Measurements from ENCODE around the gene KAZN.

DNA sequence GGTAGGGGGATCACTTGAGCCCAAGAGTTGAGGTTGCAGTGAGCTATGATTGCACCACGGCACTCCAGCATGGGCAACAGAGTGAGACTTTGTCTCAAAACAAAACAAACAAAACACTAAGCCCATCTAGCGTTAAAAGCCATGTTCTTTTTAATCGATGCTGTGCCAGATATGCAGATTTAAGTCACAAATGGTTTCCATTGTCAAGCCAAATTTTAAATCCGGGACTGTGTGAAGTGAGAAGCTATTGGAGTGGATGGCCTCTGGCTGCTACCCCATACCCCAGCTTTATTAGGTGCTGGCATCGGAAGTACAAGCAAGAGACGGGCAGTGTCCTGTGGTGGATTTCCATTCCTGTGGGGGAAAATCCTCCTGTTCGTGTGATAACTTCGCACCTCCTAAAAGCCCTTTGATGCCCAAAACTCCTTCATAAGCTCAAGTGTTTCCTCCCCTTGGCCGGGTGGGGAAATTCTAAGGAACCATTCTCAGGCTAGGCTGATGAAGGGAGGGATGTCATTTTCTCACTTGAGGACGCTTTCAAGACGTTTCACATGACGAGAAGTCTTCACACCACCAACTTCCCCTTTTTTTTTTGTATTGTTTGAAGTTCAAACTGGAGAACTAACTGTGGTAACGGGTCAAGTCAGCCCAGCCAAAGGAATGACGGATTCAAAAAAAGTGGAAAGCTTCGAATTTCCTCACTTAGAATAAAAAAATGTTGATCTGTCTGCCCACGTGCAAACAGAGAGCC, 140.8 kb downstream of the KAZN start:
- TF ChIP-seq, protein P1, sequence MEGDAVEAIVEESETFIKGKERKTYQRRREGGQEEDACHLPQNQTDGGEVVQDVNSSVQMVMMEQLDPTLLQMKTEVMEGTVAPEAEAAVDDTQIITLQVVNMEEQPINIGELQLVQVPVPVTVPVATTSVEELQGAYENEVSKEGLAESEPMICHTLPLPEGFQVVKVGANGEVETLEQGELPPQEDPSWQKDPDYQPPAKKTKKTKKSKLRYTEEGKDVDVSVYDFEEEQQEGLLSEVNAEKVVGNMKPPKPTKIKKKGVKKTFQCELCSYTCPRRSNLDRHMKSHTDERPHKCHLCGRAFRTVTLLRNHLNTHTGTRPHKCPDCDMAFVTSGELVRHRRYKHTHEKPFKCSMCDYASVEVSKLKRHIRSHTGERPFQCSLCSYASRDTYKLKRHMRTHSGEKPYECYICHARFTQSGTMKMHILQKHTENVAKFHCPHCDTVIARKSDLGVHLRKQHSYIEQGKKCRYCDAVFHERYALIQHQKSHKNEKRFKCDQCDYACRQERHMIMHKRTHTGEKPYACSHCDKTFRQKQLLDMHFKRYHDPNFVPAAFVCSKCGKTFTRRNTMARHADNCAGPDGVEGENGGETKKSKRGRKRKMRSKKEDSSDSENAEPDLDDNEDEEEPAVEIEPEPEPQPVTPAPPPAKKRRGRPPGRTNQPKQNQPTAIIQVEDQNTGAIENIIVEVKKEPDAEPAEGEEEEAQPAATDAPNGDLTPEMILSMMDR (IDR thresholded peaks at IDR 0.05; ENCODE audit: low read length), result no peak
- no peak for TF ChIP-seq EZH2 (optimal IDR thresholded peaks at IDR 0.05; ENCODE audit: low read depth, low read length)

Measured in MM.1S (cell line).